HUES6 (cell line): Measurements from ENCODE around the gene DPP3.

Source experiments
- H3K27ac ChIP-seq: 2 replicates; pipeline ENCODE4 v1.7.0; 2013; ENCODE audit warnings: low read depth, mild to moderate bottlenecking, low read length, inconsistent platforms
- H3K27me3 ChIP-seq: 2 replicates; pipeline ENCODE4 v1.6.1; 2013; ENCODE audit warnings: low read length; ENCODE audit not compliant: control insufficient read depth, insufficient read depth
- H3K36me3 ChIP-seq: 2 replicates; pipeline ENCODE4 v1.6.1; 2013; ENCODE audit warnings: low read length; ENCODE audit not compliant: control insufficient read depth, insufficient read depth
- H3K4me1 ChIP-seq: 2 replicates; pipeline ENCODE4 v1.6.1; 2013; ENCODE audit warnings: low read length; ENCODE audit not compliant: control insufficient read depth, insufficient read depth
- H3K4me3 ChIP-seq: 2 replicates; pipeline ENCODE4 v1.5.1; 2013; ENCODE audit warnings: low read depth, low read length
- H3K9ac ChIP-seq: one replicate; pipeline ENCODE4 v1.6.1; 2013; ENCODE audit warnings: mild to moderate bottlenecking, low read length
- H3K9me3 ChIP-seq: 2 replicates; pipeline ENCODE4 v1.6.1; 2013; ENCODE audit warnings: low read depth, low read length; ENCODE audit not compliant: control insufficient read depth, insufficient read depth

Gene DPP3

DNA sequence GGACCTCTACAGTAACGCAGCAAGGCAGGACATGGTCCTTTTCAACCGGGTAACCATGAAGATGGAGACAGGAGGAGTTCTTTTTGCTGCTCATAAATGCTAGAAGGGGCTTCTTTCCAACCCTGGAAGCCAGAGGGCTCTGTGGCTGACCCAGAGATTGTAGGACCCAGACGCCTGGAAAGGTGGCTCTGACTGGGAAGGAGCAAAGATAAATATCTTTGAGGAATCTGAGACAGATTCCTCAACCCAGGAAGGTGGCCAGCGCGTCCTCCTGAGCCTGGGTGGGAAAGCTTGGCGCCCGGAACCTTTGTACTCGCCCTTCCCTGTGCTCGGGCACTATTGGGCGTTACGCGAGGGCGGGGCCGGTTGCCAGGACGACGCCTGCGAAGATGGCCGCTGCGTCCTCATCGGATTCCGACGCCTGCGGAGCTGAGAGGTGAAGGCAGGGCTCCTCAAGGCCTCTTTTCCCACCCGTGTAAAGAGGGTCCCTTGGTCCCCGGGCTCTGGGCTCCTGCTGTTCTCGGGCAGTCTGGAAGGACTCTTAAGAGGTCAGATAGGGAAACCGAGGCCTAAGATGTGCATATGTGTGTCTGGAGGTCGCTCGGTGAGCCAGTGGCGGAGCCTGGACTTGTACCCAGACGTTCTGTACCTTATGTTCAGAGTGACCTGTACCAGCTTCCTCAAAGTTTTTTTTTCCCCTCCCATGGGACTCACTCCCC lies 30.2 kb downstream of the DPP3 start, which contains the start of gene BBS1:
Gene BBS1, plus strand, starts transcription at position 365 of the 719 bp plus-strand sequence. Its CDS starts 25 bp downstream, at position 390.
- H3K36me3 ChIP-seq: peaks cover 30% of the 10 kb centered on the region
- peaks cover 4% of the 10 kb centered on the region for H3K4me1 ChIP-seq
- H3K4me3 ChIP-seq: peak within 1 kb of the TSS; percentile 97
- H3K9me3 ChIP-seq: no peaks in the 10 kb centered on the region
- peak within 1 kb of the TSS; percentile 78 for H3K27ac ChIP-seq
- H3K27me3 ChIP-seq: no peaks in the 10 kb centered on the region
- peak within 1 kb of the TSS; percentile 86 for H3K9ac ChIP-seq

DNA sequence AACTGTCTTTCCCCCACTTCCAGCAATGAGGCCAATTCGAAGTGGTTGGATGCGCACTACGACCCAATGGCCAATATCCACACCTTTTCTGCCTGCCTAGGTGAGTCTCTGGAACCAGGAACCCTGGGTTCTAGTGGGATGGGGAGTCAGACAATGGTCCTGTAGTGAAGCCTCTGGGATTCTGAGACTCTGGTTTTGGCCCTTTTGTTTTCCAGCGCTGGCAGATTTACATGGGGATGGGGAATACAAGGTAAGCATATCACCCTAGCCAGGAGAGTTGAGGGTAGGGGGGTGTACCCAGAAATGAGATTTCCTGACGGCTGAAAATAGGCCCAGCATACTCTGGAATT lies 30.7 kb downstream of the DPP3 start:
- no peak overlapping the region for H3K27ac ChIP-seq
- H3K4me3 ChIP-seq: peak overlapping the region; percentile 97
- no peaks in the 10 kb centered on the region for H3K27me3 ChIP-seq
- peaks cover 33% of the 10 kb centered on the region for H3K36me3 ChIP-seq
- H3K4me1 ChIP-seq: peaks cover 4% of the 10 kb centered on the region
- no peaks in the 10 kb centered on the region for H3K9me3 ChIP-seq
- peak overlapping the region; percentile 86 for H3K9ac ChIP-seq

DNA sequence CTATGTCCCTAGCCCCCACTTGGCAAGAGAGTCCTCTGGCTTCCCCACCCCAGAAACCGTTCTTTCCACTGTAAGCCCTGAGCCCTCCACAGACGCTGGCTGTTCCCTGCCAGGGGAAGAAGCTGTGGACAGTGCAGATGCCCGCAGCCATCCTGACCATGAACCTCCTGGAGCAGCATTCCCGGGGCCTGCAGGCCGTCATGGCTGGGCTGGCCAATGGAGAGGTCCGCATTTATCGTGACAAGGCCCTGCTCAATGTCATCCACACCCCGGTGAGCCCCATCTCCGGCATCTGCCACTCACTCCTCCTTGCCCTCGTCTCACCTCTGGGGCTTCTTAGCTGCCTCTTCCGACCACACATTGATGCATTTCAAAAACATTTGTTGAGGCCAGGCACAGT lies 43.4 kb downstream of the DPP3 start:
- no peaks in the 10 kb centered on the region for H3K27me3 ChIP-seq
- H3K9ac ChIP-seq: no peak overlapping the region
- no peaks in the 10 kb centered on the region for H3K9me3 ChIP-seq
- H3K27ac ChIP-seq: no peak overlapping the region
- peaks cover 53% of the 10 kb centered on the region for H3K36me3 ChIP-seq
- no peak overlapping the region for H3K4me3 ChIP-seq
- no peaks in the 10 kb centered on the region for H3K4me1 ChIP-seq

DNA sequence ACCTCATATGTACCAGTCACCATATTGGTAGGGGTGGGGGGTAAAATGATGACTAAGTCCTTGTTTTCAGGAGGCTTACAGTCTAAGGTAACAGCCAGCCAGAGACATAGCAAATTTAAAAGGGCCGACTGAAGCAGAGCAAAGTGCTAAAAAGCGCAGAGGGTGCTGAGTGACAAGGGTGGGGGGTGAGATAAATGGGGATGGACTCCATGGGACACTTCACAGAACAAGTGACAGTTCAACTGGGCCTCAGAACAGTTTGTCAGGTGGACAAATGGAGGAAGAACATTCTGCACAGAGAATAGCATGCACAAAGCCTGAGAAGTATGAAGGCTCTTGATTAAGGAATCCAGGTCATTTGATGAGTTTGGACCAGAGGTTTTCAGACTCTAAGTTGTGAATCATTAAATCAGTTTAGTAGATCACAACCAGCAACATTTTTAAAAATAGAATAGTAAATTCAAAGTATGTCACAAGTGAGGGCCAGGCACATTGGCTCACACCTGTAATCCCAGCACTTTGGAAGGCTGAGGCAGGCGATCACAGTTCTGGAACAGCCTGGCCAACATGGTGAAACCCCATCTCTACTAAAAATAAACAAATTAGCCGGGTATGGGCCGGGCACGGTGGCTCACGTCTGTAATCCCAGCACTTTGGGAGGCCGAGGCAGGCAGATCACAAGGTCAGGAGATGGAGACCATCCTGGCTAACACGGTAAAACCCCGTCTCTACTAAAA lies 44.2 kb downstream of the DPP3 start:
- Histone ChIP-seq H3K9me3 (no peaks in the 10 kb centered on the region), H3K4me1 (0 out of 2 replicates have a peak, but pooled peaks cover 2% of the 10 kb centered on the region), H3K27ac (no peak overlapping the region), H3K9ac (no peak overlapping the region), H3K4me3 (no peak overlapping the region), H3K27me3 (no peaks in the 10 kb centered on the region), H3K36me3 (peaks cover 47% of the 10 kb centered on the region)

DNA sequence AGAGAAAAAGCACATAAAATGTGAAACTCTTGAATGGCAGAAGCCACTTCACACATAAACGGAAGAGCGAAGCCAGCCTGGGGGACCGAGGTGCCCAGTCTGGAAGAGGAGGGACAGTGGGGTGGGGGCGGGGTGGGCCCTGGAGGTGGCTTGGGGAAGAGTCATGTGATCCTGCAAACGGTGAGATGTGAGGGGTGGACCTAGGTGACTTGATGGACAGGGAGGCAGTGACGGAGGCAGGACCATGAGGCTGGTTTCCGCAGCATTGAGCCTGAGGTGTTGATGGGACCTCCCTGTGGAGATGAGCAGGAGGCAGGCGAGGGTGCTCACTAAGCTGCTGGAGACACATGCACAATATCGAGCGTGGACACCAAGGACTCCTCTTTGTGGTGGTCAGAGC lies 48.8 kb downstream of the DPP3 start:
- Histone ChIP-seq H3K27me3 (no peaks in the 10 kb centered on the region), H3K9me3 (no peaks in the 10 kb centered on the region), H3K36me3 (peaks cover 19% of the 10 kb centered on the region), H3K9ac (no peak overlapping the region), H3K4me1 (0 out of 2 replicates have a peak, but pooled peaks cover 2% of the 10 kb centered on the region), H3K4me3 (no peak overlapping the region), H3K27ac (no peak overlapping the region)

DNA sequence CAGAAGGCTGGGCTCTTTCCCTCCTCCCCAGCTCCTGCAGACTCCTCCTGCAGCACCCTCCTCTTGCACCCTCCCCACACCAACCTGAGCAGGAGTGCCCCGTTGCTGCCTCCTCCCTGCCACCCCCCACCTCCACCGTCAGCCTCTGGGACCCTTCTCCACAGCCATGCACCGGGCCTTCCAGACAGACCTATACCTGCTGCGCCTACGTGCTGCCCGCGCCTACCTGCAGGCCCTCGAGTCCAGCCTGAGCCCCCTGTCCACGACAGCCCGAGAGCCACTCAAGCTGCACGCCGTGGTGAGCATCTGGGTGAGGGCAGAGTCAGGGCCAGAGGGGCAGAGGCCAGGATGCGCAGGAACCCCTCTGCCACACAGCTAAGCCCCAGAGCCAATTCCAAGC lies 49.4 kb downstream of the DPP3 start:
- Histone ChIP-seq H3K27ac (no peak overlapping the region), H3K27me3 (no peaks in the 10 kb centered on the region)

DNA sequence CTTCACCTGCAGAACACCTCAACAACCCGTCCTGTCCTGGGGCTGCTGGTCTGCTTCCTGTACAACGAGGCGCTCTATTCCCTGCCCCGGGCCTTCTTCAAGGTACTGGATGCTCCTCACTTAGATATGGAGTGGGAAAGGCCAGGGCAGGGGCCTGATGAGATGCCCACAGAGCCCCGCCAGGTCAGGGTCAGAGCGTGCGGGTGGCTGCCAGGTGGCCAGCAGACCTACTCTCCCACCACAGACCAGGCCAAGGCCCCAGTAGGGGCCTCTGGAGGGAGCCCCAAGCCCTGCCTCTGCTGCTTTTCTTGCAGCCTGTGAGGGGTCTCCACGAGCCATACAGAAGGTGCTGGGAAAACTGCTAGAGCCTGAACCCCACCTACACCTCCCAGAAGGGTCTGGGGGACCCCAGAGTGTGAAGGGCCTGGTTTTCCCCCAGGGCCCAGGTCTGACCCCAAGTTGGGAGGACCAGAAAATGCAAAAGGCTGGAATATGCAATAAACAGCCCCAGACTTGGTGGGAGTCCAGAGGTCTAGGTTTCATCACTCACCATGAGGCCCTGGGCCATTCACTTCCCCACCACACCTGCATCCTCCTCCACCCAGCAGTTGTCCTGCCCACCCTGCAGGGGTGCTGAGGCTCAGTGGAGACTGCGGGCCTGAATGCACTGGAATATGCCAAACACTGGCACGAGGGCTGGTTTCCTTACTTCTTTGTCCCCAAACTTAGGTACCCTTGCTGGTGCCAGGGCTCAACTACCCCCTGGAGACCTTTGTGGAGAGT lies 50.9 kb downstream of the DPP3 start:
- no peak overlapping the region for H3K9ac ChIP-seq
- H3K27ac ChIP-seq: no peak overlapping the region
- no peaks in the 10 kb centered on the region for H3K9me3 ChIP-seq
- peaks cover 23% of the 10 kb centered on the region for H3K36me3 ChIP-seq
- no peaks in the 10 kb centered on the region for H3K27me3 ChIP-seq
- H3K4me1 ChIP-seq: 0 out of 2 replicates have a peak, but pooled peaks cover 2% of the 10 kb centered on the region
- H3K4me3 ChIP-seq: no peak overlapping the region

More for the DNA sequence above, 49.4 kb downstream of the DPP3 start:
- Histone ChIP-seq H3K9me3 (no peaks in the 10 kb centered on the region), H3K4me1 (0 out of 2 replicates have a peak, but pooled peaks cover 2% of the 10 kb centered on the region), H3K4me3 (no peak overlapping the region), H3K9ac (no peak overlapping the region), H3K36me3 (peaks cover 15% of the 10 kb centered on the region)

DNA sequence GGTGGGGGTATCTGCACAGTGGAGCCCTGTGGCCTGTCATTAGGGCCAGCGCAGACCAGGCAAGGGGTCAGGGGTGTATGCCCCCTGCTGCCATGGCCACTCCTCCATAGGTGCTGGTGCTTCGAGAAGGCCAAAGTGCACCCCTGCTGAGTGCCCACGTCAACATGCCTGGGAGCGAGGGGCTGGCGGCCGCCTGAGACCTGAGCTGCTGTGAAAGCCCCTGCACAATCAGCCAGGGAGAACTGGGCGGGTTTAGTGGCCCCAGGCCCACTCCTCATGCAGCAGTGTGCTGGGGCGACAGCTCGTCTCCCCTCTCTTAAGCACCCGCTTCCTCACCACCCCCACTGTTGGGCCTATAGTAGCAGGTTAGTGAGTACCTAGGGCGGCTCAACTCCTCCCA lies 51.6 kb downstream of the DPP3 start:
- no peak overlapping the region for H3K9ac ChIP-seq

DNA sequence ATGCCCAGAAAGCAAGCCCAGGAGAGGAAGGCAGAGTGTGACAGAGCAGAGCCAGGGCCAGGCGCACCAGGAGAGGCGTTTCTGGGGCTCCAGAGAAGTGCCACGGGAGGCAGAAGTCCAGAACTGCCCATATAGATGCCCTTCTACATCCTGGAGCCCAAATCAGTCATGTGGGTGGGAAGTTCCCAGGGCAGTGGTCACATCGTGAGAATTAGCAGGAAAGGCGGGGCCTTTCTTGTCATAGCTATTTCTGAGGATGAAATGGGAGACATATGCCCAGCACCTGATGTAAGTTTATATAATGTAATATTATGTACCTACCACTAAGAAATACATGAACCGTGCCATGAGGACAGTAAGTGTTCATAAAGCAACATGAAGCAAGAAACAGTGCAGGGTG lies 52.5 kb downstream of the DPP3 start:
- Histone ChIP-seq H3K4me3 (no peak overlapping the region), H3K36me3 (peaks cover 21% of the 10 kb centered on the region; the same call in 1 of the 2 replicates), H3K9ac (no peak overlapping the region), H3K9me3 (no peaks in the 10 kb centered on the region), H3K27me3 (no peaks in the 10 kb centered on the region), H3K4me1 (0 out of 2 replicates have a peak, but pooled peaks cover 2% of the 10 kb centered on the region), H3K27ac (no peak overlapping the region)

More for the DNA sequence above, 51.6 kb downstream of the DPP3 start:
- Histone ChIP-seq H3K9me3 (no peaks in the 10 kb centered on the region), H3K4me1 (0 out of 2 replicates have a peak, but pooled peaks cover 2% of the 10 kb centered on the region), H3K27ac (no peak overlapping the region), H3K27me3 (no peaks in the 10 kb centered on the region), H3K4me3 (no peak overlapping the region), H3K36me3 (peaks cover 20% of the 10 kb centered on the region; the same call in 1 of the 2 replicates)

DNA sequence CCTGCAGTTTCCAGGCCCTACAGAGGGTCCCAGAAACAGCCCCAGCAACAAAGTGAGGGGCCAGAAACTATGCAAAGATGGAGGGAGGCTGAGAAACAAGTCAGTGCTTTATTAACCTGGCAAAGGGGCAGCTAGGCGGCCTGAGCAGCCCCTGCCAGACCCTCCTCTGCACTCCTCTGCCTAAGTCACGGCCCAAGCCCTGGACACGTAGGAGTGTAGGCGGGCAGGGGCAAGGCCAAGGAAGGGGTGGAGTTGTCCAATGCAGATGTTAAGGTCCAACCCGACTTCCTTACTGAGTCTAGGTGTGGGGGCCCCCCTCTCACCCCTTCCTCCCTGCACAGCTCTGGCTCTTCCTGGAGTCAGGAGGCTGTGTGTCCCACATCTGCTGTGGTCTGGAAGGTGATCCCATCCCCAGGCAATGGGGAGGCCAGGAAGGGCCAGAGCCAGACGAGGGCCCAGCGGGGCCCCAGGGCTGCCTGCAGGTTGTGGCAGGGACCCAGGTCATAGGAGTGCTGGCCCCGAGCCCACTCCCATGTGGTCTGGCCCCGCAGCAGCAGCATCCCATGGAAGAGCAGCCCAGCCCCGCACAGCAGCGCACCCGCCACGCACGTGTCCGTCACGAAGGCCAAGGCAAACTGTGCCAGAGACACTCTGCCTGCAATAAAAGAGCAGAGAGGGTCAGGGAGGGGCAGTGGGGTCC lies 59.1 kb downstream of the DPP3 start:
- Histone ChIP-seq H3K36me3 (peaks cover 31% of the 10 kb centered on the region), H3K27me3 (no peaks in the 10 kb centered on the region), H3K4me3 (no peak overlapping the region), H3K4me1 (peaks cover 19% of the 10 kb centered on the region; the same call in 1 of the 2 replicates), H3K9ac (no peak overlapping the region), H3K27ac (no peak overlapping the region), H3K9me3 (no peaks in the 10 kb centered on the region)
